Aorta (tissue), 5 donors: ENCODE results near the gene UBC. TPM values are rescaled to one million over a fixed set of nuclear protein-coding genes. Genes with fewer than 3 reads are reported as not detected.
"Not testable (repeated sequence)": the region's sequence is repeated elsewhere in the genome, so short reads cannot be mapped to it uniquely, and the experiment has no call there.

Experiments used
- ATAC-seq: fragments of 200-7000 bp; cut with Tn5 transposase; one replicate; pipeline ENCODE4 v1.9.1; 2022; ENCODE audit warnings: moderate library complexity; ENCODE audit not compliant: low FRiP score
- DNase-seq, 2 donors: peaks; one replicate each; pipeline ENCODE4 v3.0.0-alpha.2; 2020
- H3K27ac ChIP-seq, 2 donors: one replicate each; pipeline ENCODE4 v1.5.1; 2013; ENCODE audit warnings: low read length in 2 of 2, mild to moderate bottlenecking in 2 of 2, moderate library complexity in 2 of 2, control low read depth in 1 of 2, inconsistent platforms in 1 of 2, low read depth in 1 of 2
- H3K27me3 ChIP-seq, 2 donors: one replicate each; pipeline ENCODE4 v1.6.1; 2013; ENCODE audit warnings: control low read depth in 1 of 2, low read length in 1 of 2, mild to moderate bottlenecking in 1 of 2, moderate library complexity in 1 of 2; ENCODE audit not compliant: insufficient read depth in 2 of 2, control insufficient read depth in 1 of 2
- H3K36me3 ChIP-seq, 2 donors: one replicate each; pipeline ENCODE4 v1.6.1; 2013; ENCODE audit warnings: control low read depth in 1 of 2, low read length in 1 of 2, mild to moderate bottlenecking in 1 of 2; ENCODE audit not compliant: insufficient read depth in 2 of 2, control insufficient read depth in 1 of 2
- H3K4me1 ChIP-seq, 2 donors: one replicate each; pipeline ENCODE4 v1.6.1; 2013; ENCODE audit warnings: low read length in 2 of 2, control low read depth in 1 of 2, mild to moderate bottlenecking in 1 of 2, moderate library complexity in 1 of 2; ENCODE audit not compliant: insufficient read depth in 2 of 2, control insufficient read depth in 1 of 2
- H3K4me3 ChIP-seq, 2 donors: one replicate each; pipeline ENCODE4 v1.5.1; 2013; ENCODE audit warnings: low read length in 2 of 2, control low read depth in 1 of 2, mild to moderate bottlenecking in 1 of 2
- H3K9me3 ChIP-seq: one replicate; pipeline ENCODE4 v1.6.1; 2013; ENCODE audit warnings: mild to moderate bottlenecking, low read length; ENCODE audit not compliant: control insufficient read depth
- WGBS, 2 donors: extraction: QIAGEN DNeasy Blood & Tissue Kit; methylation state at CpG; one replicate each; pipeline ENCODE4 v1.1.7; 2013; 5-methylcytosine and 5-hydroxymethylcytosine counted together
- intact Hi-C, 2 donors: fragments of 100-400 bp; cut with DNase I; formaldehyde crosslinking; loops; one replicate each; pipeline versions ENCODE4 v1.14.2 to v1.15.0; 2022
- polyA plus RNA-seq, 2 donors: library from polyadenylated mRNA; stranded (reverse); fragments of 200-250 nt; gene quantifications; one replicate each; pipeline ENCODE4 v1.2.3, GENCODE V29; 2013
- total RNA-seq, 2 donors: library from RNA; stranded (reverse); fragmentation: NEBNext Ultra II Directional; extraction: Animal tissue kit (Norgen Biotek cat#: 25700); gene quantifications; one replicate each; pipeline ENCODE4 v1.2.1, GENCODE V29; 2021
- donor health status: healthy with polysubstance abuse.
- donor health status: Bipolar disorder and iron deficiency.
- donor health status: DM: no; HTN: no; CAD: no.
- donor health status: DM: no; HTN: no; CAD: no.
- donor health status: DM: yes; HTN: yes; CAD: no.

The UBC gene
- total and polyA plus RNA-seq, 4 donors = 667 to 1,844 (median 1,253) TPM

GRCh38 chr12:124913474-124914391 lies 717 bp downstream of the UBC start:
- peak; percentile 51 for ATAC-seq
- peaks cover 0 to 2% of the 10 kb centered on the region in 2 donors for H3K4me1 ChIP-seq
- peaks cover 1% of the 10 kb centered on the region for H3K9me3 ChIP-seq
- 5 to 7% methylated on average over 46 of the region's 46 CpGs for WGBS, 2 donors
- peaks cover 5 to 7% of the 10 kb centered on the region in 2 donors for H3K36me3 ChIP-seq
- H3K27ac ChIP-seq = peak overlapping the region; percentile 97 to 99
- H3K27me3 ChIP-seq = no peaks in the 10 kb centered on the region
- H3K4me3 ChIP-seq = peak overlapping the region; percentile 64 to 90
- intact Hi-C loops = no loop called here
- peak; percentile 92 to 94 for DNase-seq

DNA sequence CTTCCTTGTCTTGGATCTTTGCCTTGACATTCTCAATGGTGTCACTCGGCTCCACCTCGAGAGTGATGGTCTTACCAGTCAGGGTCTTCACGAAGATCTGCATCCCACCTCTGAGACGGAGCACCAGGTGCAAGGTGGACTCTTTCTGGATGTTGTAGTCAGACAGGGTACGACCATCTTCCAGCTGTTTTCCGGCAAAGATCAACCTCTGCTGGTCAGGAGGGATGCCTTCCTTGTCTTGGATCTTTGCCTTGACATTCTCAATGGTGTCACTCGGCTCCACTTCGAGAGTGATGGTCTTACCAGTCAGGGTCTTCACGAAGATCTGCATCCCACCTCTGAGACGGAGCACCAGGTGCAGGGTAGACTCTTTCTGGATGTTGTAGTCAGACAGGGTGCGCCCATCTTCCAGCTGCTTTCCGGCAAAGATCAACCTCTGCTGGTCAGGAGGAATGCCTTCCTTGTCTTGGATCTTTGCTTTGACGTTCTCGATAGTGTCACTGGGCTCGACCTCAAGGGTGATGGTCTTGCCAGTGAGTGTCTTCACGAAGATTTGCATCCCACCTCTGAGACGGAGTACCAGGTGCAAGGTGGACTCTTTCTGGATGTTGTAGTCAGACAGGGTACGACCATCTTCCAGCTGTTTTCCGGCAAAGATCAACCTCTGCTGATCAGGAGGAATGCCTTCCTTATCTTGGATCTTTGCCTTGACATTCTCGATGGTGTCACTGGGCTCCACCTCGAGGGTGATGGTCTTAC lies 1.7 kb downstream of the UBC start:
- H3K27me3 ChIP-seq, ATAC-seq, H3K9me3 ChIP-seq, H3K27ac ChIP-seq, intact Hi-C loops, H3K36me3 ChIP-seq, H3K4me1 ChIP-seq: not testable (repeated sequence)
- H3K4me3 ChIP-seq = peak overlapping the region in 1 of 2 donors; percentile 64
- peak; percentile 13 to 22 for DNase-seq
- 72 to 77% methylated on average over 16 to 19 of the region's 21 CpGs for WGBS, 2 donors

DNA sequence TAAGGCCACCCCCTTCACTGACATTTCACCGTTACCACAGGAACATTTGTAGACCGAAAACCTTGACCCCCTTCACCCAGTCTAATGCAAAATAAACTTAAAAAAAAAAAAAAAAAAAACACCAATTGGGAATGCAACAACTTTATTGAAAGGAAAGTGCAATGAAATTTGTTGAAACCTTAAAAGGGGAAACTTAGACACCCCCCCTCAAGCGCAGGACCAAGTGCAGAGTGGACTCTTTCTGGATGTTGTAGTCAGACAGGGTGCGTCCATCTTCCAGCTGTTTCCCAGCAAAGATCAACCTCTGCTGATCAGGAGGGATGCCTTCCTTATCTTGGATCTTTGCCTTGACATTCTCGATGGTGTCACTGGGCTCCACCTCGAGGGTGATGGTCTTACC lies 2.9 kb downstream of the UBC start:
- ATAC-seq, H3K27me3 ChIP-seq, H3K36me3 ChIP-seq, H3K9me3 ChIP-seq, H3K4me1 ChIP-seq, intact Hi-C loops, H3K27ac ChIP-seq: not testable (repeated sequence)
- peak overlapping the region; percentile 2 to 29 for H3K4me3 ChIP-seq
- WGBS, 2 donors = 70 to 84% methylated on average over 5 to 6 of the region's 6 CpGs
- DNase-seq = peak in 1 of 2 donors; percentile 9

- no peak for ATAC-seq
- Histone ChIP-seq H3K4me3 (peak overlapping the region; percentile 2 to 32), H3K9me3 (peaks cover 1% of the 10 kb centered on the region), H3K27ac (no peak overlapping the region), H3K27me3 (no peaks in the 10 kb centered on the region), H3K36me3 (peaks cover 5 to 7% of the 10 kb centered on the region in 2 donors), H3K4me1 (no peaks in the 10 kb centered on the region)
- intact Hi-C loops = no loop called here
- peak in 1 of 2 donors; percentile 24 for DNase-seq
- WGBS, 2 donors = 69 to 79% methylated on average over 9 of the region's 9 CpGs
Observed at GRCh38 chr12:124910561-124911478, 3.6 kb downstream of the UBC start.

DNA sequence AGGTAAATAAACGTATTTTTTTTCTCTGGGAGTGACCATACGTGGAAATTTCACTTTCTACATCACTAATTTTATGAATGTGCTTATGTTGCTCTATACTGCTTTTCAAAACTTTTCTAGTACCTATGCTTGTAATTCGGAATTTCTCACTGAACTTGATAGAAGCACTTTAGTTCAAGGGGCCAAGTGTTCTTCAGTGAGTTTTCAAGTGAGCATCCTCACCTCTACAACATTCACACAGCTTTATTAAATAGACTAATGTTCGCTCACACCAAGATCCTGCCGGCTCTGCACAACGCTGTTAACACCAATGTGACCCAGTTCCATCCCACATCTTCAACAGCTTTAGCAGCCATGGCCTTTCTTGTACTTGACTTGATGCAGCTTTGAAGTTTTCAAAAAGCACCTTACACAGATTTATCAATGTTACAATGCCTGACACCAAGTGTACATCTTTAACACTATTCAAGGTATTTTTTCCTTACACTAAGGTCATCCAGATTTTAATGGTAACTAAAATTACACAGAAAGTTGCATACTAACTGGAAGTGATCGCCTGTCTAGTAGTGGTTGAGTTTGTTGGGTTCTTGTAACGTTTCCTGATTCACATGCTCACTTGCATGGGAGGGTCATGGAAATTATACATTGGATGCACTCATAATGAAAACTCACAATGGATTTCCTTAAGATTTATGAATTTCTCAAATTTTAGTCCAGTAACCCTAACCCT lies 4.5 kb downstream of the UBC start:
- DNase-seq = peak in 1 of 2 donors; percentile 44
- H3K4me1 ChIP-seq = no peaks in the 10 kb centered on the region
- no peak for ATAC-seq

DNA sequence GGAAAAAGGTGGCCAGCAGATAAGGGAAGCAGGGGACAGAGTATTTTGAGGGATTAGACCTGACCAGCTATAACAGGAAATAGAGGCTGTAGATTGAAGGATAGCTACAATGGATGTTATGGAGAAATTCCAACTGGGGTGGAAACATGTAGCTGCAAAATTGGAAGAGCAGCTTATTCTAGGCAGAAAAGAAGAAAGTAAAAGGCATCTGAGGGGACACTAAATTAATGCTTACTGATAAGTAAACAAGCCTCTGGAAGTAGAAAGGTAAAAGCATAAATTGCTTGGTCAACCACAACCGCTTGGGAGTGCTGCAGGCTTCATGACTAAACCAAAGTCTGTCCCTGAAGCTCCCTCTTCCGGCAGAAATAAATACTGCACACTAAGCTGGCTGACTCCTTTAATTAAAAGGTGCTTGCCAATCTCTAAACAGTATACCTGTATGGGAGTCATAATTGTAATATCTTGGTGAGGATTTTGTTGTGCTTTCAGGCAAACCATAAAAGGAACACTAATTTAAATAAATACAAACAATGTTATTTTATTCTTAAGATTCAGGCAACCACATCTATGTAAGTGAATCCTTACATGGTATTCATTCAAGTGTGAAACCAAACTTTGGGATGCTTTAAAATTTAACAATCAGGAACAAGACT lies 7.7 kb downstream of the UBC start:
- no peak overlapping the region for H3K27ac ChIP-seq
- intact Hi-C loops = loop anchor here in 1 of 2 donors (2.0 to 10.0 kb wide), 2 partner anchors 32 to 872 kb away; no protein-coding TSS in a partner anchor
- DNase-seq (peak; percentile 85 to 87), ATAC-seq (peak; percentile 76)
- H3K9me3 ChIP-seq = no peaks in the 10 kb centered on the region
- peaks cover 3 to 7% of the 10 kb centered on the region in 2 donors for H3K36me3 ChIP-seq
- no peaks in the 10 kb centered on the region for H3K27me3 ChIP-seq
- peaks cover 0 to 3% of the 10 kb centered on the region in 2 donors for H3K4me1 ChIP-seq
- H3K4me3 ChIP-seq = no peak overlapping the region
- 0 to 1% methylated on average over 2 of the region's 2 CpGs for WGBS, 2 donors

More for the DNA sequence above, 4.5 kb downstream of the UBC start:
- Histone ChIP-seq H3K4me3 (no peak overlapping the region), H3K36me3 (peaks cover 5 to 7% of the 10 kb centered on the region in 2 donors), H3K27me3 (no peaks in the 10 kb centered on the region), H3K9me3 (peaks cover 1% of the 10 kb centered on the region), H3K27ac (peak overlapping the region in 1 of 2 donors; percentile 25)
- intact Hi-C loops = loop anchor here in 1 of 2 donors (10.0 kb wide), 1 partner anchor 875 kb away; no protein-coding TSS in a partner anchor
- 61 to 63% methylated on average over 8 of the region's 8 CpGs for WGBS, 2 donors

- intact Hi-C loops = loop anchor here in 1 of 2 donors (10.0 kb wide), 1 partner anchor 870 kb away; no protein-coding TSS in a partner anchor
- no peaks in the 10 kb centered on the region for H3K27me3 ChIP-seq
- no peaks in the 10 kb centered on the region for H3K36me3 ChIP-seq
- WGBS, 2 donors = 12 to 13% methylated on average over 15 of the region's 15 CpGs
- no peak overlapping the region for H3K4me3 ChIP-seq
- DNase-seq (peak; percentile 95), ATAC-seq (peak; percentile 92)
- H3K27ac ChIP-seq = peak overlapping the region in 1 of 2 donors; percentile 72
- H3K9me3 ChIP-seq = no peaks in the 10 kb centered on the region
- H3K4me1 ChIP-seq = peaks cover 0 to 3% of the 10 kb centered on the region in 2 donors
Observed at GRCh38 chr12:124904306-124905098, 9.9 kb downstream of the UBC start.
